Gastroesophageal sphincter (tissue), 3 donors: Measurements from ENCODE around the gene VSTM2L.

ENCODE experiments used
- CTCF ChIP-seq, 4 experiments: fragments of 200-600 bp in 2 of 4; fragments of 450-650 bp in 2 of 4; sonication (generic) in 1 of 4; IDR thresholded peaks; one replicate each; pipeline ENCODE4 v1.5.1; 2017 to 2019; ENCODE audit warnings: antibody characterized with exemption in 4 of 4, mild to moderate bottlenecking in 2 of 4, moderate library complexity in 2 of 4
- POLR2A ChIP-seq, 2 donors: fragments of 450-650 bp; IDR thresholded peaks; one replicate each; pipeline ENCODE4 v1.6.1; 2017; ENCODE audit warnings: antibody characterized with exemption in 2 of 2, mild to moderate bottlenecking in 2 of 2, moderate library complexity in 1 of 2
- POLR2AphosphoS5 ChIP-seq: sonication (generic); formaldehyde crosslinking; IDR thresholded peaks from one replicate; pipeline ENCODE4 v1.6.1; 2017; ENCODE audit warnings: antibody characterized with exemption

GRCh38 chr20:37969949-37970855 is 67.3 kb downstream of the VSTM2L start:
- TF ChIP-seq POLR2AphosphoS5 (no peak), CTCF (IDR thresholded peaks at IDR 0.05) (no peak), POLR2A (IDR thresholded peaks at IDR 0.05) (no peak)
